ENCODE measurements around the gene PRR3. TPM values are rescaled to one million over a fixed set of nuclear protein-coding genes. Genes with fewer than 3 reads are reported as not detected.
"Not testable (repeated sequence)": the region's sequence is repeated elsewhere in the genome, so short reads cannot be mapped to it uniquely, and the experiment has no call there.

Gene PRR3
- total RNA-seq, 1 experiment from 2014 or later: 14.7 TPM

DNA sequence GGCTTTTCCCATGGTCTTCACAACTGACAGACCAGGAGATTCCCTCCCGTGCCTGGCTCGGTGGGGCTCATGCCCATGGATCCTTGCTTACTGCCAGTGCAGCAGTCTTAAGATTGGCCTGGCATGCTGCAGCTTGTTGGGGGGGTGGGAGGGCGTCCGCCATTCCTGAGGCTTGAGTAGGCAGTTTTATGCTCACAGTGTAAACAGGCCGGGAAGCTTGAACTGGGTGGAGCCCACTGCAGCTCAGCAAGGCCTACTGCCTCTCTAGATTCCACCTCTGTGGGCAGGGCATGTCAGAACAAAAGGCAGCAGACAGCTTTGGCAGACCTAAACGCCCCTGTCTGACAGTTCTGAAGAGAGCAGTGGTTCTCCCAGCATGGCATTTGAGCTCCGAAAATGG lies 36.0 kb upstream of the PRR3 start:
- DNase-seq; H3K27me3 ChIP-seq (ENCODE audit: control insufficient read depth, insufficient read depth, low read length); H3K4me3 ChIP-seq (ENCODE audit: insufficient read depth, low read depth, low read length); H3K36me3 ChIP-seq (replicated peaks; ENCODE audit: control insufficient read depth, insufficient read depth, low read length): not testable (repeated sequence)

GRCh38 chr6:30521952-30522351 lies 35.1 kb upstream of the PRR3 start:
- H3K4me3 ChIP-seq (ENCODE audit: insufficient read depth, low read depth, low read length); DNase-seq; H3K36me3 ChIP-seq (replicated peaks; ENCODE audit: control insufficient read depth, insufficient read depth, low read length); H3K27me3 ChIP-seq (ENCODE audit: control insufficient read depth, insufficient read depth, low read length): not testable (repeated sequence)

DNA sequence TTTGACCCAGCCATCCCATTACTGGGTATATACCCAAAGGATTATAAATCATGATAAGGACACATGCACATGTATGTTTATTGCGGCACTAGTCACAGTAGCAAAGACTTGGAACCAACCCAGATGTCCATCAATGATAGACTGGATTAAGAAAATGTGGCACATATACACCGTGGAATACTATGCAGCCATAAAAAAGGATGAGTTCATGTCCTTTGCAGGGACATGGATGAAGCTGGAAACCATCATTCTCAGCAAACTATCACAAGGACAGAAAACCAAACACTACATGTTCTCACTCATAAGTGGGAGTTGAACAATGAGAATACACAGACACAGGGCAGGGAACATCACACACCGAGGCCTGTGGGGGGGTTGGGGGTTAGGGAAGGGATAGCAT lies 30.7 kb upstream of the PRR3 start:
- not testable (repeated sequence) for H3K36me3 ChIP-seq (replicated peaks; ENCODE audit: control insufficient read depth, insufficient read depth, low read length); H3K27me3 ChIP-seq (ENCODE audit: control insufficient read depth, insufficient read depth, low read length); H3K4me3 ChIP-seq (ENCODE audit: insufficient read depth, low read depth, low read length); DNase-seq

- H3K27me3 ChIP-seq (ENCODE audit: control insufficient read depth, insufficient read depth, low read length); H3K4me3 ChIP-seq (ENCODE audit: insufficient read depth, low read depth, low read length); DNase-seq; H3K36me3 ChIP-seq (replicated peaks; ENCODE audit: control insufficient read depth, insufficient read depth, low read length): not testable (repeated sequence)
Measured at GRCh38 chr6:30529349-30529875, 27.7 kb upstream of the PRR3 start.

DNA sequence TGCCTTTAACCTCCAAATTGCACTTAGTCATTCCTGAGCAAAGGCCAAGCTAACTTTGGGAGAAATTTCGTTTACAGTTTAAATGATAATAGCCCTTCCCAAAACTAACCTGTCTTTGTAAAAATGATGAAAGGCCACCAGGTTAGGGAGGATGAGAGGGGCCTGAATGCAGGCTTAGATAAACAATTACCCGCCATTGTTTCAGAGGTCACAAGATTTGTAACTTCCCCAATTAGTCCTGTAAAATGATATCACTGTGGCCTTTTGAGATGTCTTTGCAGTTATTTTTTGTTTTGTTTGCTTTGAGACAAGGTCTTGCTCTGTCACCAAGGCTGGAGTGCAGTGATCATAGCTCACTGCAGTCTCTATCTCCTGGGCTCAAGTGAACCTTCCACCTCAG lies 27.1 kb upstream of the PRR3 start:
- Histone ChIP-seq H3K4me3 (ENCODE audit: insufficient read depth, low read depth, low read length) (no peak overlapping the region), H3K36me3 (replicated peaks; ENCODE audit: control insufficient read depth, insufficient read depth, low read length) (no peaks in the 10 kb centered on the region), H3K27me3 (ENCODE audit: control insufficient read depth, insufficient read depth, low read length) (no peaks in the 10 kb centered on the region)
- DNase-seq: no peak

DNA sequence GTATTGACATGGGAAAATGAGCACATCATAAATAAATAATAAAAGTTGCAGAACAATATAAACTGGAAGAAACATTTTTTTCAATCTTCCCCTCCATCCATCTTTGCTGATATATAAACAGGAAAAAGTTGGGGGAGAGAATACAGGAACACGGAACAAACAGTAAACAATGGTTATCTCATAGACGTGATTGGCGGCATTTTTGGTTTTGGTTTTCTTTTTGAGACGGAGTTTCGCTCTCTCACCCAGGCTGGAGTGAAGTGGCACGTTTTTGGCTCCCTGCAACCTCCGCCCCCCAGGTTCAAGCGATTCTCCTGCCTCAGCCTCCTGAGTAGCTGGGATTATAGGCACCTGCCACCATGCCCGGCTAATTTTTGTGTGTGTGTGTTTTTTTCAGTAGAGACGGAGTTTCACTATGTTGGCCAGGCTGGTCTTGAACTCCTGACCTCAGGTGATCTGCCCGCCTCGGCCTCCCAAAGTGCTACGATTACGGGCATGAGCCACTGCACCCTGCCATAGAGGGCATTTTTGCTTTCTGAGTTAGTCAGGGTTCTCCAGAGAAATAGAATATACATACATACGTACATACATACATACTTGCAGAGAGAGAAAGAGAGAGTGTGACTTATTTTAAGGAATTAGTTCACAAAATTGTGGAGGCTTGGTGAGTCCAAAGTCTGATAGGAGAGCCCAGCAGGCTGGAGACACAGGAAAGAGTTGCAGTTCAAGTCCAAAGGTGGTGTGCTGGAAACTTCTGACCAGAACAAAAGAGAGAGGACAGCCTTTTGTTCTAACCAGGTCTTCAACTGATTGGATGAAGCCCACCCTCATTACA lies 23.4 kb upstream of the PRR3 start:
- H3K27me3 ChIP-seq (ENCODE audit: control insufficient read depth, insufficient read depth, low read length): no peaks in the 10 kb centered on the region
- H3K4me3 ChIP-seq (ENCODE audit: insufficient read depth, low read depth, low read length): no peak overlapping the region
- H3K36me3 ChIP-seq (replicated peaks; ENCODE audit: control insufficient read depth, insufficient read depth, low read length): no peaks in the 10 kb centered on the region
- no peak for DNase-seq

DNA sequence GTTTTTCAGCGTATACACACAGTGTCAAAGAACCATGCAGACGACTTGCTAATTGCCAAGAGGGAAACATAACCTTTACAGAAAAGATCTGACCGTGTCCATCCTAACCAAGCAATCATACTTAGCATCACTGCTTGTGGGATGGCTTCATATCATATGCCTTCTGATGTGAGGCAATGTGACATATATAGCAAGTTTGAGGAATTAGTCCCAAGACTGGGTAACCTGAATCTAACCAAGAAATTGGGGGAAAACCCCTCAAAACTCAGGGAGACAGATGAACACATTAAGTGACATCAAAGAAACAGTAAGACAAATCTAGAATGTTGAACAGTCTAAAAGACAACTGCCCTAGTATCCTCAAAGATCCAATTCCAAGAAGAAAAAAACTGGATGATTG lies 19.2 kb upstream of the PRR3 start:
- no peaks in the 10 kb centered on the region for H3K36me3 ChIP-seq (replicated peaks; ENCODE audit: control insufficient read depth, insufficient read depth, low read length)
- no peaks in the 10 kb centered on the region for H3K27me3 ChIP-seq (ENCODE audit: control insufficient read depth, insufficient read depth, low read length)
- H3K4me3 ChIP-seq (ENCODE audit: insufficient read depth, low read depth, low read length): no peak overlapping the region
- no peak for DNase-seq

- H3K36me3 ChIP-seq (replicated peaks; ENCODE audit: control insufficient read depth, insufficient read depth, low read length): peaks cover 1% of the 10 kb centered on the region; the same call in 1 of the 2 replicates
- no peaks in the 10 kb centered on the region for H3K27me3 ChIP-seq (ENCODE audit: control insufficient read depth, insufficient read depth, low read length)
- DNase-seq: peak; percentile 78
- peak overlapping the region; percentile 22; the same call in 1 of the 2 replicates for H3K4me3 ChIP-seq (ENCODE audit: insufficient read depth, low read depth, low read length)
Measured at GRCh38 chr6:30541515-30542403, 15.3 kb upstream of the PRR3 start.

DNA sequence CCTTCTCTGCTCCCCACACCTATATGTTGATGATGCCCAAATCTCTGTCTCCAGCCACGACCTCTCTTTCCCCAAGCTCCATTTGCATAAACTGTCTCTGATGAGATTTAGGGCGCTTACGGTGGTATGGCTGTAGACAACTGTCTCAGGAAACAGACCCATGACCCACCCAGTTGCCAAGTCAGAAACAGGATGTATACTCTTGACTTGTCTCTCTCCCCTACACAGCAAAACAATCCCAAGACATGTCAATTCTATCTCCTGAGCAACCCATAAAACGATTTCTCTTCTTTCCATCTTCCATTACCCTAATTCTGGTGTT lies 14.7 kb upstream of the PRR3 start:
- peaks cover 5% of the 10 kb centered on the region for H3K36me3 ChIP-seq (replicated peaks; ENCODE audit: control insufficient read depth, insufficient read depth, low read length)
- no peak overlapping the region for H3K4me3 ChIP-seq (ENCODE audit: insufficient read depth, low read depth, low read length)
- no peak for DNase-seq
- H3K27me3 ChIP-seq (ENCODE audit: control insufficient read depth, insufficient read depth, low read length): no peaks in the 10 kb centered on the region

DNA sequence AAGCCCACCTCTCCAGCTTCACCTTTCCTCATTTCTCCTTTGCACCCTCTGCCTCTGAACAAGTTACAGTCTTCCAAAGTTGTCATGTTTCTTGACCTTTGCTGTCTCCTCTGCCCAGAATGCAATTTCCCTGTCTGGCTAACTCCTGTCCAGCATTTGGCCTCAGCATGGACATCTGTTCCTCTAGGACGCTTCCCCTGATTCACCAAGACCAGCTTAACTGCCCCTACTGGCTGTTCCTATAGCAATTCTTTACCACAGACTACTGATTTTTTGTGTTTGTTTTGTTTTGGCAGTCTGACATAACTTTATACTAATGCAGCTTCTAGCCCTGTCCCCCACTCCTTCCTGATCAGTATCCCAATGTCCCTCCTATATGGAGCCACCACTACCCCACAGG lies 14.2 kb upstream of the PRR3 start:
- peaks cover 5% of the 10 kb centered on the region for H3K36me3 ChIP-seq (replicated peaks; ENCODE audit: control insufficient read depth, insufficient read depth, low read length)
- no peak overlapping the region for H3K4me3 ChIP-seq (ENCODE audit: insufficient read depth, low read depth, low read length)
- H3K27me3 ChIP-seq (ENCODE audit: control insufficient read depth, insufficient read depth, low read length): no peaks in the 10 kb centered on the region
- no peak for DNase-seq

DNA sequence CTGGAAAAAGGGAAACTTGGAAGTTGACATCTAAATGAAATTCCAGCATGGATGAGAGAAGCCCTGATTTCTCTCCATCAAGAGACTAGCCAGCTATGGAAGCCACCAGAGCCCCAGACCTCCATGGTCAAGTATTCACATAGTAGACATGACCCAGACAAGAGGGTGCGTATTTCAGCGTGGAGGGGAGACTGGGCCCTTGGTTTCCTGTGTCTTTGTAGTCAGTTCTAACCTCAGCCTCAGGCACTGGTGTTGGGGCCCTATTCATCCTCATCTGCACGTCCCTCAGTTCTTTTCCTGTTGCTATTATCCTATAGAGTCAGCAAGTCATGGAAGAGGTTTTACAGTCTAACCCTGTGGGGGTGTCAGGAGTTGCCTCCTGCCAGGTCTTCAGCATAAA lies 13.3 kb upstream of the PRR3 start:
- DNase-seq: peak; percentile 3
- H3K36me3 ChIP-seq (replicated peaks; ENCODE audit: control insufficient read depth, insufficient read depth, low read length): peaks cover 7% of the 10 kb centered on the region
- H3K4me3 ChIP-seq (ENCODE audit: insufficient read depth, low read depth, low read length): no peak overlapping the region
- H3K27me3 ChIP-seq (ENCODE audit: control insufficient read depth, insufficient read depth, low read length): no peaks in the 10 kb centered on the region

DNA sequence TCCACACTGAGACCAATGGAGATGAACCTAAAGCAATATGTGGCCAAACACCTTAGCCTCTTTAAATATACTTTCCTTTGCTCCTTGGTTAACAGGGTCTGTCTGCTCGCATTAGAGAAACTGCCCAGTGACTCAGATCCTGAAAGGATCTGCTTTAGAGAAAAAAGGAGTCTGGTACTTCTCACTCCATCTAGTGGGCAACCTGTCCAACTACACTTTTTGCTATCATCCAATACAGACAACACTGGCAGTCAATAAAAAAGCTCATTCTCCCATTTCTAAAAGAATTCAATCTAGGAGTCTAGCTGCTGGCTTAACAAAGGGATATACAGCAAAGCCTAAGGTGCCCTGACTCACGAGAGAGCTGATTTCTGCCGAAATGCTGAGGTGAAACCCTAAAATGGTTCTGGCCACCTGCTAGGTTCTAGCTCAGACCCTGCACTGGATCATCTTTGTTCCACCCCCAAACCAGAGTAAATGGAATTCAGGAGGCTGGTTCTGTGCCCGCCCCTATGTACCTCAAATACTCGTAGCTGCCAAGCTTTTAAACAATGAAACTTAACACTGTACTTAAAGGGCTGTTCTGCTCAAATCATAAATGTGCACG lies 12.3 kb upstream of the PRR3 start:
- DNase-seq: peak; percentile 66
- no peaks in the 10 kb centered on the region for H3K27me3 ChIP-seq (ENCODE audit: control insufficient read depth, insufficient read depth, low read length)
- H3K36me3 ChIP-seq (replicated peaks; ENCODE audit: control insufficient read depth, insufficient read depth, low read length): peaks cover 8% of the 10 kb centered on the region
- H3K4me3 ChIP-seq (ENCODE audit: insufficient read depth, low read depth, low read length): no peak overlapping the region

- DNase-seq: no peak
- Histone ChIP-seq H3K27me3 (ENCODE audit: control insufficient read depth, insufficient read depth, low read length) (no peaks in the 10 kb centered on the region), H3K36me3 (replicated peaks; ENCODE audit: control insufficient read depth, insufficient read depth, low read length) (peaks cover 21% of the 10 kb centered on the region), H3K4me3 (ENCODE audit: insufficient read depth, low read depth, low read length) (no peak overlapping the region)
Measured at GRCh38 chr6:30547454-30547853, 9.6 kb upstream of the PRR3 start.

DNA sequence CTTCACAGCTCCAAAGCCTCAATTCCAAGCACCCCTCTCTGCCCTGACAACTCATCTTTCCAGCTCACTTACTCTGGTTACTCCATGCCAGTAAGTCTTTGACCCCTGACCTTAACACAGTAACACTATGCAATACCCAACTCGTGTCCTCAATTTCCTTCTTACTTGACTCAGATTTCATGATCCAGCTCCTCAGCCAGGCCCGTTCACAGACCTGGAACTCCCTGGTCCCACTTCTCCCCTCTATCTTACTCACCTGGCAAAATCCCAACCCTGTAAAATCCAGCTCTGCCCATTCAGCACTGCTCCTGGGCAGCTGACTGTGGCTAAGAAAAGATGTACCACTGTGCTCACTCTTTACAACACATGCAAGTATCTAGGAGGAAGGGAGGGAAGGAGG lies 8.7 kb upstream of the PRR3 start:
- DNase-seq: no peak
- H3K4me3 ChIP-seq (ENCODE audit: insufficient read depth, low read depth, low read length): no peak overlapping the region
- H3K36me3 ChIP-seq (replicated peaks; ENCODE audit: control insufficient read depth, insufficient read depth, low read length): peaks cover 29% of the 10 kb centered on the region
- H3K27me3 ChIP-seq (ENCODE audit: control insufficient read depth, insufficient read depth, low read length): no peaks in the 10 kb centered on the region
